Pancreas (tissue), 10 donors: ENCODE measurements around the gene TIAM1. TPM values are rescaled to one million over a fixed set of nuclear protein-coding genes. Genes with fewer than 3 reads are reported as not detected.

Experiments used
- ATAC-seq, 4 donors: fragments of 200-7000 bp; cut with Tn5 transposase; one replicate each; pipeline versions ENCODE4 v1.8.0 to v1.9.1; 2020; ENCODE audit warnings: mild to moderate bottlenecking in 4 of 4, moderate library complexity in 4 of 4
- DNase-seq, 6 donors: peaks; one replicate each; pipeline ENCODE4 v3.0.0-alpha.2; 2020
- FAIRE-seq: peaks from 2 replicates; lab custom pipeline; 2012; peaks lifted over from hg19 to GRCh38; lab: Jason Lieb, UNC
- H3K27ac ChIP-seq, 4 donors: fragments of 200-600 bp; sonication (generic); 1 replicate in 3 of 4; 2 replicates in 1 of 4; pipeline versions ENCODE4 v1.5.0 to v1.8.0; 2020
- H3K27me3 ChIP-seq, 4 donors: fragments of 200-600 bp; one replicate each; pipeline ENCODE4 v1.8.0; 2021
- H3K36me3 ChIP-seq, 3 donors: fragments of 200-600 bp; sonication (generic) in 1 of 3; one replicate each; pipeline versions ENCODE4 v1.5.0 to v1.8.0; 2020 to 2021
- H3K4me1 ChIP-seq, 3 donors: fragments of 200-600 bp; one replicate each; pipeline ENCODE4 v1.8.0; 2021
- H3K4me3 ChIP-seq, 4 donors: fragments of 200-600 bp; sonication (generic) in 2 of 4; one replicate each; pipeline versions ENCODE4 v1.5.0 to v1.8.0; 2020 to 2021
- H3K9me3 ChIP-seq, 4 donors: fragments of 200-600 bp; one replicate each; pipeline ENCODE4 v1.8.0; 2021
- whole genome bisulfite sequencing, 2 donors: extraction: QIAGEN DNeasy Blood & Tissue Kit; methylation state at CpG; one replicate each; pipeline ENCODE4 v1.1.7; 2013; 5-methylcytosine and 5-hydroxymethylcytosine counted together
- intact Hi-C, 3 donors: fragments of 100-400 bp; cut with DNase I; formaldehyde crosslinking; loops; one replicate each; pipeline versions ENCODE4 v1.11.1 to v1.14.2; 2022
- polyA plus RNA-seq, 2 donors: library from polyadenylated mRNA; stranded (reverse); fragments of 200-250 nt; gene quantifications; one replicate each; pipeline ENCODE4 v1.2.3, GENCODE V29; 2013
- total RNA-seq, 6 donors: library from RNA; stranded (reverse); fragmentation: NEBNext Ultra II Directional in 4 of 6; extraction: Animal tissue kit (Norgen Biotek cat#: 25700) in 4 of 6; gene quantifications; one replicate each; pipeline versions ENCODE4 v1.2.1 to v1.2.4, GENCODE V29; 2021 to 2023
- TF ChIP-seq, protein P1 (sequence below), 4 donors: fragments of 200-600 bp; sonication (generic) in 3 of 4; IDR thresholded peaks; one replicate each; pipeline versions ENCODE4 v1.5.0 to v1.8.0; 2021; ENCODE audit warnings: antibody characterized with exemption in 4 of 4
- donor health status: healthy with polysubstance abuse.
- donor health status: DM: no; HTN: no; CAD: no; lungs with moderate emphysema.
- donor health status: DM: no; HTN: no; CAD: no.
- donor health status: control.
- donor health status: control.
- donor health status: Bipolar disorder and iron deficiency.
- donor health status: DM: yes; HTN: yes; CAD: no.
- donor health status: DM: no; HTN: no; CAD: no.
- donor health status: DM: no; HTN: no; CAD: no.
- donor health status: DM: yes; HTN: yes; CAD: no.

The TIAM1 gene
- total and polyA plus RNA-seq, 8 donors = 1.7 to 7.7 (median 4.0) TPM

- FAIRE-seq = no peak
- WGBS, 2 donors = 89% methylated on average over 2 of the region's 2 CpGs
- no peak for DNase-seq
- intact Hi-C loops = no loop called here
- Histone ChIP-seq H3K9me3 (no peaks in the 10 kb centered on the region), H3K36me3 (no peaks in the 10 kb centered on the region), H3K27ac (no peak overlapping the region), H3K27me3 (peaks cover 0 to 3% (median 0%) of the 10 kb centered on the region in 4 donors), H3K4me3 (no peak overlapping the region), H3K4me1 (no peaks in the 10 kb centered on the region)
- TF ChIP-seq, protein P1, sequence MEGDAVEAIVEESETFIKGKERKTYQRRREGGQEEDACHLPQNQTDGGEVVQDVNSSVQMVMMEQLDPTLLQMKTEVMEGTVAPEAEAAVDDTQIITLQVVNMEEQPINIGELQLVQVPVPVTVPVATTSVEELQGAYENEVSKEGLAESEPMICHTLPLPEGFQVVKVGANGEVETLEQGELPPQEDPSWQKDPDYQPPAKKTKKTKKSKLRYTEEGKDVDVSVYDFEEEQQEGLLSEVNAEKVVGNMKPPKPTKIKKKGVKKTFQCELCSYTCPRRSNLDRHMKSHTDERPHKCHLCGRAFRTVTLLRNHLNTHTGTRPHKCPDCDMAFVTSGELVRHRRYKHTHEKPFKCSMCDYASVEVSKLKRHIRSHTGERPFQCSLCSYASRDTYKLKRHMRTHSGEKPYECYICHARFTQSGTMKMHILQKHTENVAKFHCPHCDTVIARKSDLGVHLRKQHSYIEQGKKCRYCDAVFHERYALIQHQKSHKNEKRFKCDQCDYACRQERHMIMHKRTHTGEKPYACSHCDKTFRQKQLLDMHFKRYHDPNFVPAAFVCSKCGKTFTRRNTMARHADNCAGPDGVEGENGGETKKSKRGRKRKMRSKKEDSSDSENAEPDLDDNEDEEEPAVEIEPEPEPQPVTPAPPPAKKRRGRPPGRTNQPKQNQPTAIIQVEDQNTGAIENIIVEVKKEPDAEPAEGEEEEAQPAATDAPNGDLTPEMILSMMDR (IDR thresholded peaks at IDR 0.05) = no peak
- no peak for ATAC-seq
These were observed 132.2 kb downstream of the TIAM1 start for GRCh38 chr21:31211836-31212235.

DNA sequence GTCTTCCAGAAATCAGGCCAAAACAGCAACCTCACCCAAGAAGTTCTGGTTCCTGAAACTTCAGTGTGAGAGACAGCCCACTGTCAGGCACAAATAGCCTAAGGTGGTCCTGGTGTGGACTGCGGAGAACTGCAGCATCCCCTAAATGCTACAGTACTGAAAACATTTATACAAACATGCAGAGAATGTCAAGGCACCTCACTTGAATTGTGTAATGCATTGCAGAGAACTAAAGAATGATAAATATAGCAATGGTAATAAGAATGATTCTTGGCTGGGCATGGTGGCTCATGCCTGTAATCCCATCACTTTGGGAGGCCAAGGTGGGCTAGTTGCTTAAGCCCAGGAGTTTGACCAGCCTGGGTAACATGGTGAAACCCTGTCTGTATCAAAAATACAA is 138.6 kb downstream of the TIAM1 start:
- no peaks in the 10 kb centered on the region for H3K9me3 ChIP-seq
- H3K4me1 ChIP-seq = no peaks in the 10 kb centered on the region
- no peaks in the 10 kb centered on the region for H3K36me3 ChIP-seq
- H3K27me3 ChIP-seq = no peaks in the 10 kb centered on the region
- no peak for DNase-seq
- TF ChIP-seq, protein P1 (IDR thresholded peaks at IDR 0.05) = no peak
- no peak overlapping the region for H3K4me3 ChIP-seq
- no peak for FAIRE-seq
- no peak for ATAC-seq
- WGBS, 2 donors = 85 to 92% methylated on average over 1 of the region's 1 CpG
- intact Hi-C loops = no loop called here
- no peak overlapping the region for H3K27ac ChIP-seq

DNA sequence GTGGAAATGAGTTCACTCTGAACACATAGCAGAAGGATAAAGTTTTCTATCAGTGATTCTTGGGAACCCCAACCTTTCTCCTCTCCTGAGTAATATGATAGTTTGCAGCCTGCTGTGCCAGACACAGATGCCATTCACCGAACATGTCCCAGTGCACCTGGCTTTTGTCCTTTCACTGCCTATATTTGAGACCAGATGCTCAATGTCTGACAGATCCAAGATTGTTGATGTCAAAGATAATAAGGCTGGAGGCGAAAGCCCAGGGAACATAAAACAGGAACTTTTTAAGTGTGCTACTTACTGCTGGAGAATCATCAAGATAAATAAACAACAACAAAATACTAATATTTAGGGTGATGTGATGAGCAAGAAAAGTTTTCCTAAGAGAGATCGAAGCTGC is 139.3 kb downstream of the TIAM1 start:
- FAIRE-seq = no peak
- H3K27ac ChIP-seq = no peak overlapping the region
- DNase-seq = no peak
- H3K36me3 ChIP-seq = no peaks in the 10 kb centered on the region
- TF ChIP-seq, protein P1 (IDR thresholded peaks at IDR 0.05) = no peak
- H3K27me3 ChIP-seq = no peaks in the 10 kb centered on the region
- 68 to 80% methylated on average over 3 of the region's 3 CpGs for WGBS, 2 donors
- no peak overlapping the region for H3K4me3 ChIP-seq
- intact Hi-C loops = loop anchor here in 1 of 3 donors (5.0 kb wide), 1 partner anchor 378 kb away; no protein-coding TSS in a partner anchor
- ATAC-seq = no peak
- H3K4me1 ChIP-seq = peaks cover 0 to 2% (median 0%) of the 10 kb centered on the region in 3 donors
- H3K9me3 ChIP-seq = no peaks in the 10 kb centered on the region

DNA sequence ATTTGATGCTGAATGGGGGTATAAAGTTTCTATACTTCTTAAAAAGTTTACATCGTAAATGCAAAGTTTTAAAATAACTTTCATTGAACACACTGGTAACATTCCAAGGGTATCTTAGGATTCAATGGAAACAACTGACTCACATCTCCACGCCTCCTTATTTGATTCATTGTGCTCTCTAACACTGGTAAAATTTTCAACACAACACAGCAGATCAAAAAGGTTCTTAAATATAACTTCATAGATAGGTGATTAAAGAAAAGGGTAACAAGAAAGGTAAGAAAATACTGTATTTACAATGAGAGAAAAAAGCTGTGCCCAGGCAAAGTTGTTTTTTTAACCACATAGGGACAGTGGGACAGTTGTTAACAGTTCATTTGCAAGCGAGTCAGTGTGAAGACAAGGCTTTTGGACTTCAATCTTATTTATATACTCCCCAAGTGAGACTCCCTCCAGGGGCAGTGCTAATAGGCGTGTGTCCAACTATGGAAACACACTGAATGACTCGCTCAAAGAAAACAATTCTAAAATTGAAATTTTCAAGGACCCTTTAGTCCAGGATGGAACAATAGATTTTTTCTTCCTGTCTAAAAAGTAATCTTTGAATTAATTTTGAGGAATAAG is 140.5 kb downstream of the TIAM1 start:
- Histone ChIP-seq H3K27me3 (no peaks in the 10 kb centered on the region), H3K36me3 (no peaks in the 10 kb centered on the region), H3K4me1 (peaks cover 0 to 2% (median 0%) of the 10 kb centered on the region in 3 donors), H3K4me3 (no peak overlapping the region), H3K9me3 (no peaks in the 10 kb centered on the region), H3K27ac (no peak overlapping the region)
- no peak for ATAC-seq
- DNase-seq = no peak
- FAIRE-seq = no peak
- TF ChIP-seq, protein P1 (IDR thresholded peaks at IDR 0.05) = no peak
- 60 to 66% methylated on average over 5 of the region's 5 CpGs for WGBS, 2 donors
- intact Hi-C loops = loop anchor here in 1 of 3 donors (5.0 kb wide), 1 partner anchor 379 kb away; no protein-coding TSS in a partner anchor

- H3K4me1 ChIP-seq = peaks cover 0 to 5% (median 0%) of the 10 kb centered on the region in 3 donors
- FAIRE-seq = no peak
- peak in 3 of 4 donors; percentile 59 to 78 (median 75) for ATAC-seq
- no peak overlapping the region for H3K4me3 ChIP-seq
- H3K36me3 ChIP-seq = no peaks in the 10 kb centered on the region
- H3K9me3 ChIP-seq = no peaks in the 10 kb centered on the region
- TF ChIP-seq, protein P1 (IDR thresholded peaks at IDR 0.05) = no peak
- DNase-seq = no peak
- H3K27ac ChIP-seq = peak overlapping the region in 1 of 4 donors; percentile 6
- WGBS, 2 donors = 57 to 77% methylated on average over 3 of the region's 3 CpGs
- peaks cover 0 to 7% (median 1%) of the 10 kb centered on the region in 4 donors for H3K27me3 ChIP-seq
- intact Hi-C loops = loop anchor here in 1 of 3 donors (5.0 kb wide), 1 partner anchor 381 kb away; no protein-coding TSS in a partner anchor
These were observed 142.5 kb downstream of the TIAM1 start for GRCh38 chr21:31201548-31201947.
